SK-N-SH (cell line): ENCODE data around the gene NTM.

ENCODE experiments used
- EP300 ChIP-seq, 2 experiments: IDR thresholded peaks; 2 replicates each; pipeline versions ENCODE4 v1.4.0 to v1.6.1; 2012; ENCODE audit warnings: borderline replicate concordance in 1 of 2, low read depth in 1 of 2, low read length in 1 of 2
- FOSL2 ChIP-seq: IDR thresholded peaks from 2 replicates; pipeline ENCODE4 v1.4.0; 2012; ENCODE audit warnings: low read depth, mild to moderate bottlenecking, moderate library complexity, borderline replicate concordance
- FOXM1 ChIP-seq: IDR thresholded peaks from 2 replicates; pipeline ENCODE4 v1.4.0; 2012; ENCODE audit warnings: low read depth, mild to moderate bottlenecking
- JUND ChIP-seq: IDR thresholded peaks from 2 replicates; pipeline ENCODE4 v1.4.0; 2012
- MAX ChIP-seq: IDR thresholded peaks from 2 replicates; pipeline ENCODE4 v1.4.0; 2012; ENCODE audit warnings: low read depth
- NFIC ChIP-seq: IDR thresholded peaks from 2 replicates; pipeline ENCODE4 v1.4.0; 2012; ENCODE audit warnings: borderline replicate concordance
- POLR2AphosphoS5 ChIP-seq: IDR thresholded peaks from 2 replicates; pipeline ENCODE4 v1.6.1; 2012; ENCODE audit warnings: low read depth, low read length
- RCOR1 ChIP-seq: fragments of 150-350 bp; IDR thresholded peaks from 2 replicates; pipeline ENCODE4 v1.6.1; 2017; ENCODE audit warnings: antibody characterized with exemption, low read length
- RFX5 ChIP-seq: IDR thresholded peaks from 2 replicates; pipeline ENCODE4 v1.6.1; 2012; ENCODE audit warnings: mild to moderate bottlenecking, improper control_type of control experiment, low read length
- TF ChIP-seq, protein P1 (sequence below): fragments of 200-600 bp; sonication (generic); IDR thresholded peaks from 2 replicates; pipeline ENCODE4 v1.6.1; 2017; ENCODE audit warnings: antibody characterized with exemption, mild to moderate bottlenecking, moderate library complexity
- TF ChIP-seq, protein P2 (sequence below): IDR thresholded peaks from 2 replicates; pipeline ENCODE4 v1.4.0; 2012; ENCODE audit warnings: low read depth, borderline replicate concordance
- TF ChIP-seq, protein P3 (sequence below): fragments of 150-350 bp; IDR thresholded peaks from 2 replicates; pipeline ENCODE4 v1.6.1; 2016; ENCODE audit warnings: mild to moderate bottlenecking, low read depth, low read length
- TF ChIP-seq, protein P4 (sequence below): IDR thresholded peaks from 2 replicates; pipeline ENCODE4 v1.6.1; 2012; ENCODE audit warnings: mild to moderate bottlenecking, low read depth, low read length, moderate library complexity

DNA sequence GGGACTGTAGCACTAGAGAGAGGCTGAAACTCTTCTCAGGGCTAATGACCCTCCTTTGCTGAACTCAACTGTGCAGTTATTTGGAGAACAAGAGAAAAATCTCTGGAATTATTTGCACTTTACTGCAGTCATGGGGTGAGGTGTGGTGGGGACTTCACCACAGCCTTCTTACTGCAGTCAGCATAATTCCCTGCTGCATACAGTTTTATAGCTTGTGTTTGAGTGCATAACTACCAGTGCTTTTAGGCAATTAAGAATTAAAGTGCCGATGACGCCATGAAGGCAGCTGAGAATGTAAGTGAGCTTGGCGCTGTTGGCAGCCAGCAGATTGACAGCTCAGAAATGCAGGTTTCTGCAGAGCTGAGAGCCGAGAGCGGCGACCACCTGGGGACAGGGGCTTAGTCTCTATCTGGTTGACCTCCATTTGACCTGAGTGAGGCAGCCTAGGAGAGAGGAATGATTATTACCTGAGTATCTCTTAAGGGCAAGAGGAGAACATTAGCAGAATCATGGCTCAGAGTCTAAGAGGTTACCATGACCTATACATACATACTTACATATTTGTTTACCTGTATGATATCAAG lies 830.0 kb downstream of the NTM start:
- TF ChIP-seq, protein P1, sequence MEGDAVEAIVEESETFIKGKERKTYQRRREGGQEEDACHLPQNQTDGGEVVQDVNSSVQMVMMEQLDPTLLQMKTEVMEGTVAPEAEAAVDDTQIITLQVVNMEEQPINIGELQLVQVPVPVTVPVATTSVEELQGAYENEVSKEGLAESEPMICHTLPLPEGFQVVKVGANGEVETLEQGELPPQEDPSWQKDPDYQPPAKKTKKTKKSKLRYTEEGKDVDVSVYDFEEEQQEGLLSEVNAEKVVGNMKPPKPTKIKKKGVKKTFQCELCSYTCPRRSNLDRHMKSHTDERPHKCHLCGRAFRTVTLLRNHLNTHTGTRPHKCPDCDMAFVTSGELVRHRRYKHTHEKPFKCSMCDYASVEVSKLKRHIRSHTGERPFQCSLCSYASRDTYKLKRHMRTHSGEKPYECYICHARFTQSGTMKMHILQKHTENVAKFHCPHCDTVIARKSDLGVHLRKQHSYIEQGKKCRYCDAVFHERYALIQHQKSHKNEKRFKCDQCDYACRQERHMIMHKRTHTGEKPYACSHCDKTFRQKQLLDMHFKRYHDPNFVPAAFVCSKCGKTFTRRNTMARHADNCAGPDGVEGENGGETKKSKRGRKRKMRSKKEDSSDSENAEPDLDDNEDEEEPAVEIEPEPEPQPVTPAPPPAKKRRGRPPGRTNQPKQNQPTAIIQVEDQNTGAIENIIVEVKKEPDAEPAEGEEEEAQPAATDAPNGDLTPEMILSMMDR: no peak
- TF ChIP-seq, protein P2, sequence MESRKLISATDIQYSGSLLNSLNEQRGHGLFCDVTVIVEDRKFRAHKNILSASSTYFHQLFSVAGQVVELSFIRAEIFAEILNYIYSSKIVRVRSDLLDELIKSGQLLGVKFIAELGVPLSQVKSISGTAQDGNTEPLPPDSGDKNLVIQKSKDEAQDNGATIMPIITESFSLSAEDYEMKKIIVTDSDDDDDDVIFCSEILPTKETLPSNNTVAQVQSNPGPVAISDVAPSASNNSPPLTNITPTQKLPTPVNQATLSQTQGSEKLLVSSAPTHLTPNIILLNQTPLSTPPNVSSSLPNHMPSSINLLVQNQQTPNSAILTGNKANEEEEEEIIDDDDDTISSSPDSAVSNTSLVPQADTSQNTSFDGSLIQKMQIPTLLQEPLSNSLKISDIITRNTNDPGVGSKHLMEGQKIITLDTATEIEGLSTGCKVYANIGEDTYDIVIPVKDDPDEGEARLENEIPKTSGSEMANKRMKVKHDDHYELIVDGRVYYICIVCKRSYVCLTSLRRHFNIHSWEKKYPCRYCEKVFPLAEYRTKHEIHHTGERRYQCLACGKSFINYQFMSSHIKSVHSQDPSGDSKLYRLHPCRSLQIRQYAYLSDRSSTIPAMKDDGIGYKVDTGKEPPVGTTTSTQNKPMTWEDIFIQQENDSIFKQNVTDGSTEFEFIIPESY: no peak
- TF ChIP-seq RFX5 (no peak), FOXM1 (no peak), EP300 (IDR thresholded peaks at IDR 0.05; ENCODE audit: borderline replicate concordance in 1 of 2, low read depth in 1 of 2, low read length in 1 of 2) (no peak), POLR2AphosphoS5 (no peak), JUND (no peak), RCOR1 (no peak), FOSL2 (no peak), NFIC (no peak), MAX (no peak)
- TF ChIP-seq, protein P3, sequence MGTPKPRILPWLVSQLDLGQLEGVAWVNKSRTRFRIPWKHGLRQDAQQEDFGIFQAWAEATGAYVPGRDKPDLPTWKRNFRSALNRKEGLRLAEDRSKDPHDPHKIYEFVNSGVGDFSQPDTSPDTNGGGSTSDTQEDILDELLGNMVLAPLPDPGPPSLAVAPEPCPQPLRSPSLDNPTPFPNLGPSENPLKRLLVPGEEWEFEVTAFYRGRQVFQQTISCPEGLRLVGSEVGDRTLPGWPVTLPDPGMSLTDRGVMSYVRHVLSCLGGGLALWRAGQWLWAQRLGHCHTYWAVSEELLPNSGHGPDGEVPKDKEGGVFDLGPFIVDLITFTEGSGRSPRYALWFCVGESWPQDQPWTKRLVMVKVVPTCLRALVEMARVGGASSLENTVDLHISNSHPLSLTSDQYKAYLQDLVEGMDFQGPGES: no peak
- TF ChIP-seq, protein P4, sequence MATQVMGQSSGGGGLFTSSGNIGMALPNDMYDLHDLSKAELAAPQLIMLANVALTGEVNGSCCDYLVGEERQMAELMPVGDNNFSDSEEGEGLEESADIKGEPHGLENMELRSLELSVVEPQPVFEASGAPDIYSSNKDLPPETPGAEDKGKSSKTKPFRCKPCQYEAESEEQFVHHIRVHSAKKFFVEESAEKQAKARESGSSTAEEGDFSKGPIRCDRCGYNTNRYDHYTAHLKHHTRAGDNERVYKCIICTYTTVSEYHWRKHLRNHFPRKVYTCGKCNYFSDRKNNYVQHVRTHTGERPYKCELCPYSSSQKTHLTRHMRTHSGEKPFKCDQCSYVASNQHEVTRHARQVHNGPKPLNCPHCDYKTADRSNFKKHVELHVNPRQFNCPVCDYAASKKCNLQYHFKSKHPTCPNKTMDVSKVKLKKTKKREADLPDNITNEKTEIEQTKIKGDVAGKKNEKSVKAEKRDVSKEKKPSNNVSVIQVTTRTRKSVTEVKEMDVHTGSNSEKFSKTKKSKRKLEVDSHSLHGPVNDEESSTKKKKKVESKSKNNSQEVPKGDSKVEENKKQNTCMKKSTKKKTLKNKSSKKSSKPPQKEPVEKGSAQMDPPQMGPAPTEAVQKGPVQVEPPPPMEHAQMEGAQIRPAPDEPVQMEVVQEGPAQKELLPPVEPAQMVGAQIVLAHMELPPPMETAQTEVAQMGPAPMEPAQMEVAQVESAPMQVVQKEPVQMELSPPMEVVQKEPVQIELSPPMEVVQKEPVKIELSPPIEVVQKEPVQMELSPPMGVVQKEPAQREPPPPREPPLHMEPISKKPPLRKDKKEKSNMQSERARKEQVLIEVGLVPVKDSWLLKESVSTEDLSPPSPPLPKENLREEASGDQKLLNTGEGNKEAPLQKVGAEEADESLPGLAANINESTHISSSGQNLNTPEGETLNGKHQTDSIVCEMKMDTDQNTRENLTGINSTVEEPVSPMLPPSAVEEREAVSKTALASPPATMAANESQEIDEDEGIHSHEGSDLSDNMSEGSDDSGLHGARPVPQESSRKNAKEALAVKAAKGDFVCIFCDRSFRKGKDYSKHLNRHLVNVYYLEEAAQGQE: no peak
